Epithelial cell of proximal tubule (primary cell): ENCODE data around the gene TEDC2. TPM values are rescaled to one million over a fixed set of nuclear protein-coding genes. Genes with fewer than 3 reads are reported as not detected.
"Not testable (repeated sequence)": the region's sequence is repeated elsewhere in the genome, so short reads cannot be mapped to it uniquely, and the experiment has no call there.

Experiments used
- DNase-seq: peaks from one replicate; pipeline ENCODE4 v3.0.0-alpha.2; 2011; ENCODE audit warnings: low read depth
- H3K4me3 ChIP-seq: 2 replicates; pipeline ENCODE4 v1.5.1; 2011; ENCODE audit warnings: low read depth, mild to moderate bottlenecking, low read length
- total RNA-seq: library from RNA; depleted of rRNA; stranded (reverse); fragments of >200 nt; gene quantifications from 2 replicates; pipeline ENCODE4 v1.2.3, GENCODE V29; 2015
- TF ChIP-seq, protein P1 (sequence below): conservative IDR thresholded peaks from 2 replicates; pipeline ENCODE4 v1.5.1; 2012; ENCODE audit warnings: low read depth, mild to moderate bottlenecking, low read length

Gene TEDC2
- total RNA-seq, 1 donor from 2014 or later, result 26.0 TPM

DNA sequence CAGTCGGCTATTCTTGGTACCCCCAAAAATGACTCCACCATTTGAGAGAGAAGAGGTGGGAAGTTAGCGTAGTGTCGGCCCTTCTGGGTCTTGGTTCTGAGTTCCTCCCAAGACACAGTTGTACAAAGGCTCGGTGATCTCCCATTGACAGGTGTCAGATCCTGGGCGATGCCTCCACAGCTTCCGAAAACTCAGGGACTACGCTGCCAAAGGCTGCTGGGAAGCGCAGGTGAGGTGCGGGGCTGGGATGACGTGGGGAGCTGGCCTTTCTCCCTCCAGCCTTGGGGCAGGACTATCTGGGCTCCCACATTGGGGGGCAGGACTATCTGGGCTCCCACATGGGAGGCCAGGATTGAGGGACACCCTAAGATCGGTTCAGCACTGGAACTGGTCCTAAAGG lies 20.3 kb upstream of the TEDC2 start:
- DNase-seq, result no peak
- H3K4me3 ChIP-seq, result no peak overlapping the region
- TF ChIP-seq, protein P1, sequence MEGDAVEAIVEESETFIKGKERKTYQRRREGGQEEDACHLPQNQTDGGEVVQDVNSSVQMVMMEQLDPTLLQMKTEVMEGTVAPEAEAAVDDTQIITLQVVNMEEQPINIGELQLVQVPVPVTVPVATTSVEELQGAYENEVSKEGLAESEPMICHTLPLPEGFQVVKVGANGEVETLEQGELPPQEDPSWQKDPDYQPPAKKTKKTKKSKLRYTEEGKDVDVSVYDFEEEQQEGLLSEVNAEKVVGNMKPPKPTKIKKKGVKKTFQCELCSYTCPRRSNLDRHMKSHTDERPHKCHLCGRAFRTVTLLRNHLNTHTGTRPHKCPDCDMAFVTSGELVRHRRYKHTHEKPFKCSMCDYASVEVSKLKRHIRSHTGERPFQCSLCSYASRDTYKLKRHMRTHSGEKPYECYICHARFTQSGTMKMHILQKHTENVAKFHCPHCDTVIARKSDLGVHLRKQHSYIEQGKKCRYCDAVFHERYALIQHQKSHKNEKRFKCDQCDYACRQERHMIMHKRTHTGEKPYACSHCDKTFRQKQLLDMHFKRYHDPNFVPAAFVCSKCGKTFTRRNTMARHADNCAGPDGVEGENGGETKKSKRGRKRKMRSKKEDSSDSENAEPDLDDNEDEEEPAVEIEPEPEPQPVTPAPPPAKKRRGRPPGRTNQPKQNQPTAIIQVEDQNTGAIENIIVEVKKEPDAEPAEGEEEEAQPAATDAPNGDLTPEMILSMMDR, result no peak

GRCh38 chr16:2441143-2441804 lies 18.6 kb upstream of the TEDC2 start:
- not testable (repeated sequence) for DNase-seq

DNA sequence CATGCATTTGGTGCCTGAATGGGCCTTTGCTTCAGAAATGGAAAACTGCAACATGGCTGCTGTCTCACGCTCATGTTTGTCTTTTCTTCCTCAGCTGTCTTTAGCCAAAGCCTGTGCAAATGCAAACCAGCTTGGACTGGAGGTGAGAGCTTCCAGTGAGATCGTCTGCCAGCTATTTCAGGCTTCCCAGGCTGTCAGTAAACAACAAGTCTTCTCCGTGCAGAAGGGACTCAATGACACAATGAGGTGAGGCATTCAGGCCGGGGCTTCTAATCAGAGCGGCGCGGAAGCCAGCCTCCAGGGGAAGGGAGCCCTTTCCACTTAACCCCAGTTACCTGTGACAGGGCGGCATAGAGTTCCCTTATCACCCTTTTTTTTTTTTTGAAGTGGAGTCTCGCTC lies 16.4 kb upstream of the TEDC2 start:
- DNase-seq, result no peak
- TF ChIP-seq, protein P1, result no peak
- H3K4me3 ChIP-seq, result no peak overlapping the region

More at GRCh38 chr16:2441143-2441804, 18.6 kb upstream of the TEDC2 start:
- not testable (repeated sequence) for H3K4me3 ChIP-seq

DNA sequence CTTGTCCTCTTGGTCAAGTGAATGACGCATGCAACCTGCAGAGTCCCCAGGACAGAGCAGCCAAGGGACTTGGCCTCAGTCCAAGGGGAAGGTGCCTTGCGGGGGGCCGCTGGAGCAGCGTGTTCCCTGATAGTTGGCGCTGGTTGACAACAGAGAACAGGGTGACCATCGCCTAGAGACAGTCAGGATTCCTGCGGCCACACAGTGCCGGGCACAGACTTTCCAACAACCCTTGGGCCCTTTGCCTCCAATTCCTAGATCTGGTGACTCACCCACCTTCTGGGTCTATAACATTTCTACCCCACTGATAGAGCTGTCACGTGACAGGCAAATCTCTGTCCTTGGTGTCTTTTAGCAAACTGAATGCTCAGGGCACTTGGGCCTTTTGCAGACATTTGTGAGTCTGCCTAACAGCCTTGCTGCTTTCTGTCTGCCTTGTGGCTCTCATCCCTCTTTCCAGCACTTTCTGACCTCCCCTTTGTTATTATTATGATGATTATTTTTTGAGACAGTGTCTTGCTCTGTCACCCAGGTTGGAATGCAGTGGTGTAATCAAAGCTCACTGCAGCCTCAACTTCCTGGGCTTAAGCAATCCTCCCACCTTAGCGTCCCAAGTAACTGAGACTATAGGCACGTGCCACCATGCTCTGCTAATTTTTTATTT lies 11.9 kb upstream of the TEDC2 start:
- no peak for DNase-seq
- TF ChIP-seq, protein P1, result no peak
- H3K4me3 ChIP-seq, result no peak overlapping the region

- H3K4me3 ChIP-seq, result no peak overlapping the region
- TF ChIP-seq, protein P1, result no peak
- DNase-seq, result no peak
Measured at GRCh38 chr16:2449118-2449517, 10.8 kb upstream of the TEDC2 start.

DNA sequence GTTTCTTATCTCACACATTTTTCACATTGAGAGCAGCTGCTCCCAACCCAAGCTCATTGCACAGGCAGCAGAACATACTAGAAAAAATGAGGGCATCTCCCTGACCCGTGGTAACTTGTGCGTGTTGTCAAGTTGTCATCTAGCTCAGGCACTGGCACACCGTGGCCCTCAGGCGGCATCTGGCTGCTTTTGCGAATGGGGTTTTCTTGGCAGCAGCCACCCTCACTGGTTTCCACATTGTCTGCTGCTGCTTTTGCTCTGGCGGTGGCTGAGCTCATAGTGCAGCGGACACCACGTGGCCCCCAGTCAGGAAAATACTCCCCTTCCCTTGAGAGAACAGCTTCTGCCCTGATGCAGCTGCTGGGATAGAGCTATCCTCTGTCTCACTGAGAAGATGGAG lies 9.4 kb upstream of the TEDC2 start:
- TF ChIP-seq, protein P1, result no peak
- no peak for DNase-seq
- no peak overlapping the region for H3K4me3 ChIP-seq

- DNase-seq, result no peak
- TF ChIP-seq, protein P1, result no peak
- H3K4me3 ChIP-seq, result no peak overlapping the region
Measured at GRCh38 chr16:2450975-2451381, 8.9 kb upstream of the TEDC2 start.
